HG02852 (cell line): ENCODE results near the gene PLSCR2.
"Not testable (repeated sequence)": the region's sequence is repeated elsewhere in the genome, so short reads cannot be mapped to it uniquely, and the experiment has no call there.

Experiments used
- ATAC-seq: cut with Tn5 transposase; IDR thresholded peaks from one replicate; pipeline ENCODE4 v1.9.1; 2021; ENCODE audit warnings: mild to moderate bottlenecking, moderate library complexity; ENCODE audit not compliant: unreplicated experiment

PLSCR2 gene

DNA sequence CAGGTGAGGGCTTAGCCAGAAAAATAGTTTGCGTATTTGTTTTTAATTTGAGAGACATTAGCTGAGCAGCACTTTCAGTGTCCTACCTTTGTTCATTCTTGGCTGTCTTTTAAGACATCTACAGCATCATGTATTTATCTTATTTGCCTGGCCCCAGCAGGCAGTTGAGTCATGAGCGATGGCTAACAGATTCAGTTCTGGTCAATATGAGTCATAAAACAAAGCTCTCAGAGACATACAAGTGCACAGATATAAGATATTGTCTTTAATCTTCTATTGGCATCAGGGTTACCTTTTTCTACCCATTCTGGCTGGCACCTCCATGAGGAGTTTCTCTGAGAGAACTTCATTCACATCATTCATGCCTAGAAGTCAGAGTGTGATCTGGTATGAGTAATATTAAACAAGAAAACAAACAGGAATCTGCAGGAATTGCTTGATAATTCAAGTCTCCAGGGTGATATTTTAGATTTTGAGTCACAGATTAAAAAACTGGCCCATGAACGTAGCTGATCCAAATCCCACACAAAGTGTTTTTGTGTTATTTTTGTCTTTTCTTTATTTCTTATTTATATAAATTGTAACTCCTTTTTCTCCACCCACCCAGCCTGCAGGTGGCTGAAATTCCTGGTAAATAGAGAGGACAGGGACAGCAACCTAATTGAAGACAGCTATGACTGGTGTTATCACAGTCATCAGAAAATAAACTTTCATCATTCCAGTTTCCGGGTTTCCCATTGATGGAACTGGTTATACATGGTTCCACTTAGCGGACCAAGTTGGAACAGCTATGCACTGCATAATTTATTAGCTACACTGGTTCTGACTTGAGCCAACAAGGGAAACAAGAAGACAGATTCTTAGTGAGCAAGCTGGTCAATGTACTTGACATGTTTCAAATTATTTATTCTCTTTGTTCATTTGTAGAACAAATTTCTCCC lies 47.3 kb downstream of the PLSCR2 start:
- no peak for ATAC-seq

DNA sequence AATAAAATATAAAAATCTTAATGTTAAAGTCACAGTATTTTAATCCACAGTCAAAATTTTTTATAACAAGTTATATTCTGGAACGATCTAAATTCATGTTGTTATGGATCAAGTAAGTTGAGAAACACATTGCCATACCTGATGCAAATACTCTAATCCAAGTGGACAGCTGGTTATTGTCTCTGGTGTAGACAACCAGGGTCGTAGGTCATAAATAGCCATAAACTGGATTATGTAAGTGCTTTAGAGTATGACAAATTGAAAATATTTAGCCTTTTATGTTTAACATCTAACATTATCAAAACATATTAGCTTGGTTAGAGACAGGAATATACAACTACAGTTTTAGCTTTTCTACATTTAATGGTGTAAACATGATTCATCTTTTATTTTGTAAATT lies 53.0 kb downstream of the PLSCR2 start:
- no peak for ATAC-seq

DNA sequence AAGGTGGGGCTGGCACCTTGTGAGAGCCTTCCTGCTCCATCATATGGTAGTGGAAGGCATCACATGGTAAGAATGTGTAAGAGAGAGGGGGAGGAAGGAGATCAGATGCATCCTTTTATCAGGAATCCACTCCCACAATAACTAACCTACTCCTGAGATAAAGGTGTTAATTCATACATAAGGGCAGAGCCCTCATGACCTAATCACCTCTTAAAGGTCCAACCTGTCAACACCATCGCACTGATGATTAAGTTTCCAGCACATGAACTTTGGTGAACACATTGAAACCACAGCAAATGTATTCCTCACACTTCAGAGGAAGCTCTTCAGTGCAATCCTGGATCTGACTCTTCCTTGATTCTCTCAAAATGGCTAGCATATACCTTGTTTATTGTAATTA lies 55.4 kb downstream of the PLSCR2 start:
- ATAC-seq: no peak

DNA sequence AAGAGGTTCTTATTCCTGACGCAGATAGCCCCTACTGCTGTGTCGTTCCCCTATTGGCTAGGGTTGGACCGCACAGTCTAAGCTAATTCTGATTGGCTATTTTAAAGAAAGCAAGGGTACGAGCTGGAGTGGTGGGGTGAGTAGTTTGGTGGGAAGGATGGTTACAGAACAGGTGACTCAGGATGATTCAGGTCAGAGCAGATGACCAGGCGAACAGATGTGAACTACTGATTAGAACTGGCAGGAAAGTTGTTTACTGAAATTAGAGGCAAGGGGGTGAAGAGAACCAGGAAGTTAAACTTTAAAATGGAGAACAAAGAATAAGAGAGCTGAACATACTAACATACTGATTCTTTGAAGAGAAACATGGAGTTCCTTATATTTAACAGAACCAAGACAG lies 56.6 kb downstream of the PLSCR2 start:
- not testable (repeated sequence) for ATAC-seq

DNA sequence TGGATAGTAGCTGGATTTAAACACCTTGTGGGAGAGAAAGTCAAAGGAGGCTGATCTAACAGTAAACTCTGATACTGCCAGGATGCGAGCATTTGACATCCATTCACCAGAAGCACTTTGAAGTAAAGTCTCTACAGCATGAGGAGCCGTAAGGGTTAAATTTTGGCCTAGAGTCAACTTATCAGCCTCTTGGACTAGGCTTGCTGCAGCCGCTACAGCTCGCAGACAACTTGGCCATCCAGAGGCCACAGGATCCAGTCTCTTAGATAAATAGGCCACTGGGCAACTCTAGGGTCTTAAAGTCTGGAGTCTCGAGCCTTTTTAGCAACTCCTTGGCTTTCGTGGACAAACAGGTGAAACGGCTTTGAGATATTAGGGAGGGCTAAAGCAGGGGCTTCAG lies 61.4 kb downstream of the PLSCR2 start:
- ATAC-seq: no peak

DNA sequence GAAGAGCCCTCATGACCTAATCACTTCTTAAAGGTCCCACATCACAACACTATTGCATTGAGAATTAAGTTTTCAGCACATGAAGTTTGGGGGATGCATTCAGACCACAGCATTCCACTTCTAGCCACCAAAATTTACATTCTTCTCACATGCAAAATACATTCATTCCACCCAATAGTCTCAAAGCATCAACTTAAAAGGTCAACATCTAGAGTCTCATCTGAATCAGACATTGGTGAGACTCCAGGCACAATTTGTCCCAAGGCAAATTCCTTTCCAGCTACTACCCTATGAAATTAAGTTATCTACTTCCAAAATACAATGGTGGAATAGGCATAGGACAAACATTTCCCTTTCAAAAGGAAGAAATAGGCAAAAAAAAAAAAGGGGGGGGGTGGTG lies 64.9 kb downstream of the PLSCR2 start:
- no peak for ATAC-seq

DNA sequence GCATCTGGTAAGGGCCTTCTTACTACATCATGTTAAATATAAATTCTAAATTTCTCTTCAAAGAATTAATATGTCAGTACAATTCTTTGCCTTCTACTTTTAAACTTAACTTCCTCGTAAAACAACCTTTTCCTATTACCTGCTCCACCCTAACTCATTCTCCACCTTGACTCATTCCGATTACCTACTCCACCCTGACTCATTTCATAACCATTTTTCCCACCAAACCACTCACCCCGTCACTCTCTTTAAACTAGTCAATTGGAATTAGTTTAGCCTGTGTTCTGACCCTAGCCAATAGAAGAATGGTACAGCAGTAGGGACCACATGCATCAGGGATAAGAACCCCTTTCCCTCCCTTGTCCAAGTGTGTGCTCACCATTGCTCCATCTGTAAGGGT lies 65.6 kb downstream of the PLSCR2 start:
- ATAC-seq: no peak

DNA sequence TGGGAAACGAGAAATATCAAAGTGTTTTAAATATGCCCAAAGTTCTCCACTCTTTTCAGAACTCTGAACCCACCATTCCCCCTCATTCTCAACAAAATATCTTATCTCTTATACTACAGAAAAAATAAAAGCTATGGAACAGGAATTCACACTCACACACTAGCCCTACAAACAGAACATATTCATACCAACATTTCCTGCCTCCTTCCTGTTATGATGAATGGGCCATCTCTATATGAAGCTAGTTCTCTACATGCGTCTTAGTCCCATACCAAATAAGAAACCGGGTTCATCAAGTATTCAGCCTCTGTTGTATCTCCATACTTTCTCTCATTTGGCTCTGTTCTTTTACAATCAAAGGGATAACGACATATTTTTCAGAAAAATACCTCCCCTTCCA lies 72.6 kb downstream of the PLSCR2 start:
- no peak for ATAC-seq

DNA sequence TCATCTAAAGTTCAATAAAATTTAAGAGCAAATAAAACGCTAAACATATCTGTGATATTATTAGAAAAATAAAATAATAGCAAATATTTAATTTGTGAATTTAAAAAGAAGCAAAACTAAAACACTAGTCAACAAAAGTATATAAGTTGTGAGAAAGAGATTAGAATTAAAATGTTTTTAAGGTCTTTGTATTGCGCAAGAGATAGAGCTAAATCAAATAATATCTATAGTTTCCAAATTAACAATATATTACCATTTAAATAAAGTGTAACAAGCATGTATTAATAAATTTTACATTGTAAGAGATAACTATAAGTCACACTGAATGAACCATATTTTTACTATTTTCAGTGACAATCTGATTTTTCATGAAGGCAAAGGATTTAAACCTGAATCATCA lies 74.2 kb downstream of the PLSCR2 start:
- no peak for ATAC-seq

DNA sequence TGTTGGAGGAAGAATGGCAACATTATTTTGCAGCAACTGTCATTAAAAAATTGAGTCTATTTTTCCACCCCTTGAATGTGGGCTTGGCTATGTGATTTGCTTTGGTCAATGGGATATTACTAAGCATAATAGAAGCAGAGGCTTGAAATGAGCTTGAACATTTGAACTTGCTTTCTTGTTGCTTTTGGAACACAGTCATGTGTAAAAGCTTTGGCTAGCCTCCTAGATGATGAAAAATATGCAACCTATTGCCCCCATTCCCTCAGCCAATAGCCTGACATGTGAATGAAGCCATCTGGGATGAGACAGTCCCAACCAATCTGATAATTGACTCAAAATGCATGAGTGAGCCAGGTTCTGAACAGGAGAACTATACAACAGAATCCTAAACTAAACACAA lies 78.4 kb downstream of the PLSCR2 start:
- no peak for ATAC-seq

DNA sequence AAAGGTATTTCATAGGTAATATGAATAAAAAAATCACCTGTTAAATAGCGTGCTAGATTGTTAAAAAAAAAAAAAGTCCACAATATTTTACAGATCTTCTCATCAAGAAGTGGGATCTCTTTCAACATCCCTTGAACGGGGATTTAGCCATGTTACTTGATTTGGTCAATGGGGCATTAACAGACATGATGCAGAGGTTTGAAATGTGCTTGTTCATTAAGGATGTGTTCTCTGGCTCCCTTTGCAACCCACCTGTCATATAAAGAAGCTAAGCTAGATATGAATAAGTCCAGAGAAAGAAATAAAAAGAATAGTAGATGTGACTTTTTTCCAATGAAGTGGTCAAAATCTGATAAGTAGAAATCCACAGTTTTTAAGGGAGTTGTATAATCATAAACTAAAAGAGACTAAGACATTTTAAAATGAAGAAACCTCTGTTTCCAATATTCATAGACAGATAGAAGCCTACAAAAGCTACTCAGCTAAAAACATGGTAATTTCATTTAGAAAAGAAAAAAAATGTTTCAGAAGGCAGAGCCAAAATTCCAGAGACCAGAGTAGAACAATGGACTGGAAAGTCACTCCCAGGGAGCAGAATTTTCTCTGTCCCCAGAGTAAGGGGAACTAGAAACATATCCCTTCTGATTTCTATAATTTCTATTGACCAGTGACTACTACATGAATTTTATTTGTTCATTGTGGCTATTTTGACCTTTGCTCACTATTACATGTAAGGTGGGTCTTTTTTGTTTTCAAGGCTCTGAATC lies 79.2 kb downstream of the PLSCR2 start:
- ATAC-seq: no peak

DNA sequence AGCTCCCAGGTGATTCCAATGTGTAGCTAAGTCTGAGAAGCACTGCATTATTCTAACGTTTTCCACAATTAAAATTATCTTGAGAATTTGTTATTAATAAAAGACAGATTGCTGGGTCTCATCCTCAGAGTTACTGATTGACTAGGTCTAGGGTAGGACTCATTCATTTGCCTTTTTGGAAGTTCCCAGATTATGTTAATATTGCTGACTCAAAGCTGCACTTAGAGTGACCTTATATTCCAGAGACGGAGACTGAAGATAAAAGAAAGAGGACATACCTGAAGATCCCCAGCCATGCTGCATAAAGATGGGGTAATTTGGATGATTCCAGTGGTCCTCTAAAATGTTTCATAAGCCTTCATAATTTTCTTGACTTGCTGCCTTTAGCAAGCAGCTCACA lies 81.8 kb downstream of the PLSCR2 start:
- no peak for ATAC-seq

DNA sequence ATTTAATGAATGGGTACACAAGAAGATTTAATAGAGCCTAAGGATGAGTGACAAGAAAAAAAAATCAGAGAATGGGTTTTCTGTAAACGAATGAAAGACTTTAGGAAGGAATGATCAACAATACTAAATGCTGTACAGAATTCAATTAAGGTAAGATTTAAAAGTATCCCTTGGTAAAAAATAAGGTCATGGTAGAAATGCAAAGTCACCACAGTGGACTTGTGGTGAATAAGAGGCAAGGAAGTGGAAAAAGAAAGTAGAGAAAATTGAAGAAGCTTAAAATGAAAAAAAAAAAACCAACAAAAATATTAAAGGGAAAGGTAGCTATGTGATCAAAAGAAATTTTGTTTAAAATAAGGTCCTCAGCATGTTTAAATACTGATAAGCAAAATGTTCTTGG lies 82.4 kb downstream of the PLSCR2 start:
- ATAC-seq: no peak

DNA sequence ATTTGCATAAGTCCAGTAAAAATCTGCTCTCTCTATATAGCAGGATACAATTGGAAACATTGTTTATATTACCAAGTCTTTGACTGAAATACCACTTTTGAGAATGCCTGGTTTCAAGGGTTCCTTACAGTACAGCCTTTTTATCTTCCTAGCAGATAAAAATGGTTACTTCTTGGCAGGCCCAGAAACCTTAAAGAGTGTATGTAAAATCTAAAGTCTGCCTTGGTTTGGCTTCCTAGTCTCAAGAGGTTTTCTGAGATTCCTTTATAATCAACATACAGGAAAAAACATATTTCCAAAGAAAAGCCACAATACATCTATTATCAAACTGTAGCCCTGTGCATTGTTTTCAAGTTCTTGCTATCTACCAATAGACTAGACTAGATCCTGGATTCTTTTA lies 84.6 kb downstream of the PLSCR2 start:
- no peak for ATAC-seq
